K562 (cell line): ENCODE measurements around the gene HNRNPH3. TPM values are rescaled to one million over a fixed set of nuclear protein-coding genes. Genes with fewer than 3 reads are reported as not detected.

Source experiments
- ATF2 ChIP-seq: sonication (generic); formaldehyde crosslinking; IDR thresholded peaks from 2 replicates; pipeline ENCODE4 v1.8.1; 2022; ENCODE audit warnings: missing genetic modification reagents
- BRD4 ChIP-seq: fragments of 200-600 bp; sonication (generic); IDR thresholded peaks from 2 replicates; pipeline ENCODE4 v1.6.1; 2017; ENCODE audit warnings: inconsistent platforms
- EWSR1 ChIP-seq: fragments of 450-650 bp; IDR thresholded peaks from 2 replicates; pipeline ENCODE4 v1.6.1; 2018; ENCODE audit warnings: borderline replicate concordance, mild to moderate bottlenecking, low read depth, moderate library complexity; ENCODE audit not compliant: partially characterized antibody
- FOXJ3 ChIP-seq: sonication (generic); formaldehyde crosslinking; IDR thresholded peaks from 2 replicates; pipeline ENCODE4 v1.4.0; 2020; ENCODE audit warnings: mild to moderate bottlenecking, missing genetic modification reagents
- ILF3 ChIP-seq: fragments of 450-650 bp; IDR thresholded peaks from 2 replicates; pipeline ENCODE4 v1.6.1; 2018; ENCODE audit warnings: antibody characterized with exemption, mild to moderate bottlenecking, moderate library complexity, borderline replicate concordance
- LEF1 ChIP-seq: fragments of 450-650 bp; IDR thresholded peaks from 2 replicates; pipeline ENCODE4 v1.6.1; 2016; ENCODE audit warnings: mild to moderate bottlenecking
- MECOM ChIP-seq: fragments of 250-450 bp; sonication (Bioruptor Pico); IDR thresholded peaks from 2 replicates; pipeline ENCODE4 v1.8.0; 2022; ENCODE audit warnings: inconsistent platforms
- MNT ChIP-seq, 2 experiments: fragments of 450-650 bp; conservative IDR thresholded peaks; 2 replicates each; pipeline ENCODE4 v1.6.1; 2017; ENCODE audit warnings: mild to moderate bottlenecking in 2 of 2, moderate library complexity in 2 of 2
- MYNN ChIP-seq, 2 experiments: sonication (generic); formaldehyde crosslinking in 1 of 2; IDR thresholded peaks; 2 replicates each; pipeline versions ENCODE4 v1.5.0 to v1.6.1; 2016 to 2020; ENCODE audit warnings: antibody characterized with exemption in 1 of 2, missing genetic modification reagents in 1 of 2
- NCOA4 ChIP-seq: fragments of 450-650 bp; IDR thresholded peaks from 2 replicates; pipeline ENCODE4 v1.6.1; 2018; ENCODE audit warnings: mild to moderate bottlenecking; ENCODE audit not compliant: partially characterized antibody
- NR0B1 ChIP-seq: fragments of 450-650 bp; IDR thresholded peaks from one replicate; pipeline ENCODE4 v1.6.1; 2018; ENCODE audit warnings: mild to moderate bottlenecking, moderate library complexity; ENCODE audit not compliant: partially characterized antibody
- RBM15 ChIP-seq: fragments of 200-400 bp; formaldehyde crosslinking; IDR thresholded peaks from 2 replicates; pipeline ENCODE4 v1.6.1; 2018; ENCODE audit warnings: mild to moderate bottlenecking, low read length, moderate library complexity; ENCODE audit not compliant: insufficient read depth
- TFAP4 ChIP-seq: sonication (generic); formaldehyde crosslinking; IDR thresholded peaks from 2 replicates; pipeline ENCODE4 v1.8.0; 2022; ENCODE audit warnings: missing genetic modification reagents, mild to moderate bottlenecking, moderate library complexity, borderline replicate concordance
- THAP12 ChIP-seq: fragments of 250-450 bp; sonication (Bioruptor Pico); IDR thresholded peaks from 2 replicates; pipeline ENCODE4 v1.9.0; 2021; ENCODE audit warnings: mild to moderate bottlenecking, inconsistent platforms
- TRIM28 ChIP-seq: fragments of 450-650 bp; IDR thresholded peaks from 2 replicates; pipeline ENCODE4 v1.6.1; 2017
- U2AF2 ChIP-seq: fragments of 200-400 bp; formaldehyde crosslinking; optimal IDR thresholded peaks from 2 replicates; pipeline ENCODE3; 2017; ENCODE audit warnings: low read depth, mild to moderate bottlenecking, low read length
- ZBTB1 ChIP-seq: sonication (generic); formaldehyde crosslinking; IDR thresholded peaks from 2 replicates; pipeline ENCODE4 v1.8.1; 2023; ENCODE audit warnings: missing genetic modification reagents, low read depth, mild to moderate bottlenecking, borderline replicate concordance
- ZNF232 ChIP-seq: sonication (generic); formaldehyde crosslinking; IDR thresholded peaks from 2 replicates; pipeline ENCODE4 v1.8.0; 2022; ENCODE audit warnings: mild to moderate bottlenecking, missing genetic modification reagents
- ZNF766 ChIP-seq: fragments of 200-800 bp; sonication (Bioruptor generic); conservative IDR thresholded peaks from 2 replicates; pipeline ENCODE4 v1.6.1; 2016; ENCODE audit warnings: missing genetic modification characterization, missing compliant biosample characterization
- polyA plus RNA-seq, 8 experiments: library from polyadenylated mRNA; depleted of rRNA in 4 of 8; stranded (reverse) in 5 of 8; unstranded in 3 of 8; fragments of >200 nt; fragmentation: Nextera tagmentation in 2 of 8; fragmentation: Illumina TruSeq in 1 of 8; extraction: Ambion mirVana in 2 of 8; extraction: Trizol in 1 of 8; gene quantifications; 2 replicates each; pipeline versions ENCODE4 v1.2.1 to v1.2.3, GENCODE V29; 2011 to 2014; ENCODE audit warnings: inconsistent platforms in 1 of 8, missing spikeins in 1 of 8
- total RNA-seq, 7 experiments: library from RNA; depleted of rRNA in 6 of 7; stranded (reverse); fragments of >200 nt in 6 of 7; fragmentation: Illumina TruSeq in 2 of 7; extraction: Trizol in 2 of 7; gene quantifications; 2 replicates each; pipeline versions ENCODE4 v1.2.1 to v1.2.3, GENCODE V29; 2011 to 2021; ENCODE audit warnings: low replicate concordance in 1 of 7

The HNRNPH3 gene
- total and polyA plus RNA-seq, 9 of the 15 experiments (the other 6 are each of a cell fraction or from before 2014, with no cell fraction given) = 52.8 to 562 (median 152) TPM

- peak; percentile 99 for TF ChIP-seq BRD4
- peak; percentile 86 for TF ChIP-seq ZNF232 (CRISPR knock-in tag)
- no peak for TF ChIP-seq NR0B1
- TF ChIP-seq ILF3 = 0 out of 2 replicates have a peak, but pooled peaks have one; percentile 44
- TF ChIP-seq MNT (conservative IDR thresholded peaks at IDR 0.05) = peak; percentile 96 to 98
- peak; percentile 74; the same call in 1 of the 2 replicates for TF ChIP-seq ZBTB1 (CRISPR knock-in tag)
- peak; percentile 89 for TF ChIP-seq ZNF766 (CRISPR knock-in tag)
- TF ChIP-seq MYNN (IDR thresholded peaks at IDR 0.05) = peak; percentile 69
- TF ChIP-seq MYNN (CRISPR knock-in tag; IDR thresholded peaks at IDR 0.05) = no peak
- peak; percentile 39 for TF ChIP-seq NCOA4
- 0 out of 2 replicates have a peak, but pooled peaks have one; percentile 9 for TF ChIP-seq ATF2
- TF ChIP-seq LEF1 = 0 out of 2 replicates have a peak, but pooled peaks have one; percentile 36
- no peak for TF ChIP-seq MECOM (CRISPR knock-in tag)
- TF ChIP-seq TFAP4 (CRISPR knock-in tag) = peak; percentile 99
- TF ChIP-seq U2AF2 = no peak
- no peak for TF ChIP-seq EWSR1
- TF ChIP-seq TRIM28 = no peak; the same call in 1 of the 2 replicates
- no peak for TF ChIP-seq FOXJ3 (CRISPR knock-in tag)
- no peak for TF ChIP-seq RBM15
- peak; percentile 80; the same call in 1 of the 2 replicates for TF ChIP-seq THAP12 (CRISPR knock-in tag)
Observed at GRCh38 chr10:68331455-68332258, at the start of gene HNRNPH3 (continued).
